ENCODE results near the gene UCK2. TPM values are rescaled to one million over a fixed set of nuclear protein-coding genes. Genes with fewer than 3 reads are reported as not detected.

The UCK2 gene
- polyA plus RNA-seq, 5 donors, result 18.6 to 22.8 (median 19.4) TPM

DNA sequence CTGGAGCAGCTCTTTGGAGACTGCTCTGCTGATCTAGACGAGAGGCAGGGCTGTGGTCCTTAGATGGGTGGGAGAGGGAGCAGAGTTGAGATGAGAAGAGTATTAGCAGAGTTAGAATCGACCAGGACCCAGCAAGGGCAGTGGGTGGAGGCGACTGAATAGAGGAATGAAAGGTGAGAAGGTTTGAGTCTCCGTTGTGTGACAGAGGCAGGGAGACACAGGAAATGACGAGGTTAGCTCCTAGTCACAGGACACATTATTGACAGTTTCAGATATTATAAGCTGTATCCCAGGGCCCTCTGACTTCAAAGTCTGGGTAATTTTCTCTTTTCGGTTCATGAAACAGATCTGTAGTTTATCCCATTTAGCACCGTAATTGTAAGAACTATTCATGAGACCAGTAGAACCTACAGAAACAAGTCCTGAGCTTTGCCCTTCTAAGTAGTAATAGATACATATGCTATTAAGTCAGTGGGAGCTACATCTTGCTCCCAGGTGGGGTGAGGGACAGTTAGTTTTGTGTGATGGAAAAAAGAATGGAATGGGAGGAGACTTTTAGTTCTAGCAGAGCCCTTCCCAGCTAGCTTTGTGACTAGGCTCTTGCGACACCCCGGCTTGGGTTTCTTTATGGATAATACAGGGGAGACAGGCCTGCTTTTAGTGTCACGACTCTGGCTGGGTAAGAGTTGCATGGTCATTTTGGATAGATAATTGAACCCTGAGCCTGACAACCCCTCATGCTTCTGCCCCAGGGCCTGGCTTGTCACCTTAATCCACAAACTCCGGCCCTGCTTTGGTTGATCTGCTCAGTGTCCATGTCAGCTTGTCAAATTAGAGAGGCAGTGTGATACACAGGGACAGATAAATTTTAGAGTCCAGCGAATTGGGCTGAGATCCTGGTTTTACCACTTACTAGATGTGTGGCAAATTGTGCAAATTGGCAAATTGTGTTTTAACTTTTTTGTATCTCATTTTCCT is 70.2 kb downstream of the UCK2 start:
- no peak for DNase-seq

DNA sequence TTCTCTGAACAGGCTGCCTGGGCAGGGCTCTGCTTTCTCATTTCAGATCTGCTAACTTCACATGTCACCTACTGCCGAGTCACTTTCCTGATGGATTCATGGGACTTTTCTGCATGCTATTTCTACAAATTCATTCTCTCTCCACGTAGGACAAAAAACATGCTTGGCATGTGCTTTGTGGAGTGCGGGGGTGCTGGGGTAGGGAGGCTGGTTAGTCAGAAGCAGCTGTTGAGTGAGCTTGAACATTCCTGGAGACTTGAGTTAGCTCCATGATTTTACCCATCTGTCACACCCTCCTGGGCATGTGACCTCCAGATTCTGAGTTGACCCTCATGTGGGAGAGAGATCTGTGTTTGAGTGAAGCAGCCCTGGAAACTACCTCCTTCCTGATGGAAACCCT is 71.4 kb downstream of the UCK2 start:
- no peak for DNase-seq

DNA sequence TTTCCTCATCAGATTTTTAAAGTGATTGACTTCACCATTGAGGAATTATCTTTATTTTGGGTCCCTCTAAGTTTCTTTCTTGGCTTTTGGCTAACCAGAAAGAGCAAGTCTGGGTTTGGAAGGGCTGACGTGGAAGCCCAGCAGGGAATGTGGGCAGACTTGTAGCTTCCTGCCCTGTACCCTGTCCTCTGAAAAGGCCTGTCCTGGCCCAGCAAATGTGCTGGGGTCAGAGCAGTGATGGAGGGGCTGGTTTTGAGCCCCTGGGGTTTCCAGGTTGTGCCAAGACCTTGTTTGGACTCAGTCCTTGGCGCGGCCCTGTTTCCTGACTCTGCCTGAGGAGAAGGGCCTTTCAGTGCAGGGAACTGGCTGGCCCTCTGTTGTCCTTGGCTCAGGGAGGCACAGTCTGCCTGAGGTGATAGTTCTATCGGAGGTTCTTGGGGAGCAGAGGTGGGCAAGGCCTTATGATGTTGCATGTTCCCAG is 72.1 kb downstream of the UCK2 start:
- no peak for DNase-seq

DNA sequence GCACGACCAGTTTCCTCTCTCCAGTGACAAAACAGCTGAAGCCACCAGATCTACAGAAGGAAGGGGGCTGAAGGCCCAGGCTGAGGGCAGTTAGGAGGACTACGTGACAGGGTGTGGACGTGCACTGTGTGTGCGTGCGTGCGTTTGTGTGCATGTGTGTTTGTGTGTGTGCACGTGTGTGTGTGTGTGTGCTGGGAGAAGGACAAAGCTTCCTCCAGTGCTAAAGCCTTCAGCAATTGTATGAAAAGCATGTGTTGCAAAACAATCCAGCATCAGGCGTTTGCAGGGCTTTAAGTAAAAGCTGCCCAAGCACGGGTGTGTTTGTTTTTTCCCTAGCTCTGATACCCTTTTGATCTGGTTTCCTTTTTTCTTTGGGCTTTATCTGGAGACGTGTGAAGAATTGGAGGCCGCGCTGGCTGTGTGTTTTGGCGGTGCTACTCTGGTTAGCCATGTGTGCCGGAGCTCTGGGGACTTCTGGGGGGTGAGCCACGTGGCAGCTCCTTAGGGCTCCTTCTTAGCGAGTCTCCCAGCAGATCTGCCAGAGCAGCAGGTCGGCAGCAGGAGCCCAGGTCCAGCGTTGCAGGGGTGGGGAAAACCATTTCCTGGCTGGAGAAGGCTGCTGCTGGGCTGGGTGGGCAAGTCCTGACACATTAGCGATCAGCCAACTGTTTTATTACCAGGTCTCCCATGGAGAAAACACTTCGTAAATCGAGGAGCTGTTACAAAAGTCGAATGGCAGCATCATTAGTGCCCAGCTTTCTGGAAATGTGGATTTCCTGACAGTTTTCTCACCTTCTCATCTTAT is 73.4 kb downstream of the UCK2 start:
- no peak for DNase-seq

DNA sequence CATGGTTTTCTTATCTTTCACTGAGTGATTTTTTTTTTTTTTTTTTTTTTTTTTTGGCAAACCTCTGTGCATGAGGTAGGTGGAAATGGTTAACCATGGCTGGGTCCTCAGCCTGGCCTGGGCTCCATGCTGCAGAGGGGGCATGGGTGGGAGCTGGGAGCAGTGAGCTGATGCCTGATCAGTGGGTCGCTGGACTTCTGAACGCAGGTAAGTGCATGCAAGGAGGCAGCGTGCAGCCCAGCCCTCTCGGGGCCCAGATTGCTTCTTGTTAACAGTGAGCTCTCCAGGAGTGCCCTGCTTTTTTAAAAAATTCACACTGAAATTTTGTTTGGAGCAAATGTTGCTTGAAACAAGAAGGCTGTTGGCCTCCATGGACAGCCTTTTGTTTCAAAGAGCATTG is 75.2 kb downstream of the UCK2 start:
- DNase-seq, result no peak

DNA sequence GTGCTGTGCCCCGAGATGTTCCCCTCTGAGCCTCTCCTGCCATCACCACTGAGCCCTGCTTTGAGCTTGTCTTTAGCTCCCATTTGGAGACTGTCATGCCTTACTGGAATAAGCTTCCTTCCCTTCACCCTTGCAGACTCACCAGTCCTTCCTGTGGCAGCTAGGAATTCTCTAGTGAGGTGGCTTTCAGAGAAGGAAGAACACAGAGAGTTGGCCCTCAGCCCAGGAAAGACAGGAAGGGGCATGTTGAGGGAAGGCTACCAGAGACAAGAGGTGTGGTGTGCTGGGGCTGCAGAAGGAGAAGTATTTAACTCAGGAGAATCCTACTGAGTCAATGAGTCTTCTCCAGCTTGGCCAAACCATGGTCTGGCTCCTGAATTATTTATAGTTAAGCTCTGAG is 76.3 kb downstream of the UCK2 start:
- DNase-seq, result no peak

DNA sequence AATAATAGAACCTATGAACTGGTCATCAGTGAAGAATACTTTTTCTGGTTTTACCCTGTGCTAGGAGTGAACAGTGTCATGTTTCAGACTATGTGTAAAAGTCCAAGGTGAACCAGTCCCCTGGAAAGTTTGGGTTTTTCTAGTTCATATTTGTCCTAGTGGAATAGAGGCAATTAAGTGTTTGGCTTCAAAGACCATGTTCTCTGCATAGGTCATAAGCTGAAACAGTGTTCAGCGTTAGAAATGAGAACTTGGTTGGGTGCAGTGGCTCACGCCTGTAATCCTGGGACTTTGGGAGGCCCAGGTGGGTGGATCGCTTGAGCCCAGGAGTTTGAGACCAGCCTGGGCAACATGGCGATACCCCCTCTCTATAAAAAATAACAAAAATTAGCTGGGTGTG is 77.5 kb downstream of the UCK2 start:
- DNase-seq, result no peak

DNA sequence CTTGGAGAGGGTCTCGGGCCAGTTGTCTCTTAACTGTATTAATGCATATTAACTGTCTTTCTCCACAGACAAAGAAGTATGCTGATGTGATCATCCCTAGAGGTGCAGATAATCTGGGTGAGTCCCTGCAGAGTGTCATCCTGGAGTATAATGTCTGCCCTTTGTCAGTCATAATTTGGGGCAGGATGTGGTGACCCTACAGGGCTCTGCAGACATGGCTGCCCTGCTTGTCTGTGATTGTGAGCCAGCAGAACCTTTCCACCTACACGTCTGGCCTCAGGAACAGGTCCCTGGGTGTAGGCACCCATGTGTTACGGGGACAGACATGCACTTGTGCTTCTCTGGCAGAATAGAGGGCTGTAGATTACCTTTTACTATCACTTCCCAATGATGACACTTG is 78.4 kb downstream of the UCK2 start:
- DNase-seq, result no peak

DNA sequence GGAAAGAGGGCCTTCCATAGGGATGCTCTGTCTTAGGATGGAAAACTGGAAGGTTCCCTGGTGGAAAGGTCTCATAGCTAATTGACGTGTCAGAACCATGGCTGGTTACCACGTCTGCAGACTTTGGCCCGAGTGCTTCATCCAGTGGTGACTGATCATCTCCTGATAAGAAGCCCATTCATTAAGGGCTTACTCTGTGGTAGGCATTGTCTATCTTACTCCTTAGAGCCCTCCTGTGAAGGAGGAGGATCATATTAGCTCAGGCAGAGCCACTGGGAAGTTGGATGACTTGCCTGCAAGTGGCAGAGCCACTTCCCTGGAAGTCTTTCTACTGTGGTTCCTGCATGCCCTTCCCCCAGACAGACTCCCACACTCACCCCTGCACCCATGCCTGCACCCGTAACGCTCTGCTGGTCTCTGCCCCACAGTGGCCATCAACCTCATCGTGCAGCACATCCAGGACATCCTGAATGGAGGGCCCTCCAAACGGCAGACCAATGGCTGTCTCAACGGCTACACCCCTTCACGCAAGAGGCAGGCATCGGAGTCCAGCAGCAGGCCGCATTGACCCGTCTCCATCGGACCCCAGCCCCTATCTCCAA is 79.9 kb downstream of the UCK2 start:
- DNase-seq, result no peak

DNA sequence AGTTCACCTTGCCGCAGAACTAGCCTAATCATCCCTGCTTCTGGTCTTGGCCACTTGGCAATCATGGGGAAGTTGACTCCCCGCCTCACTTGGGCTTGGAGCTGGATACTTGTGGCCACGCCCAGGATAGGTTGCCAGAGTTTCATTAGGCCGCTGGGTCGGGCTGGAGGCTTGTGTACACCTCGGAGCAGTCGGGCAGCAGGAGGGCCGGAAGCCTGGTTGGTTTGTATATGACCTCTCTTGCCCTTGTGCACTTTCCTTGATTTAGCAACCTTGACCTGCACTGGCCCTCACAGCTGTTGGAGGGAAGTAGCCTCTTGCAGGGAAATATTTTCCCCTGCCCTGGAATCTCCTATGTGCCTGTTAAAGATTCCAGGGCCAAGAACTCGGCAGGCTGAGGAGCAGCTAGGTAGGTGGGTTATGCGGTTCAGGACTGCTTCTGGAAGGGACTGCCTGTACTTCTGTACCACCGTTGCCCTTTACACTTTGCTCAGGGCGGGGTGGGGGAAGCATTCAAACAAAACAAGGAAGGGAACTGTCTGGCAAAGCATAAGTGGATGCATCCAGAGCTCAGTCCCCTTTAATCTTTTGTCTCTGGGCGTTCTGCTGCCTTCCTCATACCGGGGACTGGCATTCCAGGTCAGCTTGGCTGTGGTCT is 83.5 kb downstream of the UCK2 start:
- DNase-seq, result no peak

DNA sequence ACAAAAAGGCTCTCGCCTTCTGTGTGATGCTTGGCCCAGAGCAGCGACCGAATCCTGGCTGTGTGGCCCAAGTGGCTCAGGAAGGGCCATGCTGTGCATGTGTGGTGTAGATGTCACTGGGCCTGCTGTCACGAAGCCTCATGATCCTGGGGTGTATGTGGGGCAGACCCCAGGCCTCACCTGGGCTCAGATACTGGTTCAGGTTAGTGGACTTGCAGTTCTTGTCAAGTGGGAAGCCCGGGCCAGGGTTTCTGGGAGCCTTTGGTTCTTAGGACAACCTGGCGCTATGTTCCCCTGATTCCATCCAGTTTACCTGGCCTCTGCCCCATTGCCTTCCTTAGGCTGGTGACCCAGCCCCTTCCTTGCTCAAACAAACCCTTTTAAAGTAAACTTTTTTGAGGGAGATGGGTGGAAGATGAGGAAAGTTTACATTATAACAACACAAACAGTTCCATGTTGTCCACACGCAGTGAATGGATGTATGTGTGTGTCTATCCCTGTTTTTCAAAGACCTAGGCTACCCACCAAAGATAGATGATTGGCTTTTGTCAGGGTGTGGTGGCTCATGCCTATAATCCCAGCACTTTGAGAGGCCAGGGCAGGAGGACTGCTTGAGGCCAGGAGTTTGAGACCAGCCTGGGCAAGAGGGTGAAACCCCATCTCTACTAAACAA is 84.3 kb downstream of the UCK2 start:
- DNase-seq, result no peak

DNA sequence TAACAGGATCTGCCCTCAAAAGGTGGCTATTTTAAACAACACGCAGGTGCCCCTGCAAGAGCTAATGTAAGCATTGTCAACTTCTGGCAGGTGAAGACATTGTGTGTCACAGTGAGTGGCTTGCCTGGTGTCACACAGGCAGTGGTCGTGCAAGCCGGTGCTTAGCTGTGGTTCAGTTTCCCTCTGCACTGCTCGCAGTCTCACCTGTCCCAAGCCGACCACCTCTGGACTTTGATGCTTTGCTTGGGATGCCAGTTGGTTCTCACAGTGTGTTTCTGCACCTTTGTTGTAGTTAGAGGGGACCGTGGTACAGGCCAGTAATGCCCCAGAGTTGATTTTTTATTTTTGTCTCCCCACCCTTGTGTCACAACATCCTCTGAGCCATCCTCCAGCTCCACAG is 85.2 kb downstream of the UCK2 start:
- DNase-seq, result no peak

DNA sequence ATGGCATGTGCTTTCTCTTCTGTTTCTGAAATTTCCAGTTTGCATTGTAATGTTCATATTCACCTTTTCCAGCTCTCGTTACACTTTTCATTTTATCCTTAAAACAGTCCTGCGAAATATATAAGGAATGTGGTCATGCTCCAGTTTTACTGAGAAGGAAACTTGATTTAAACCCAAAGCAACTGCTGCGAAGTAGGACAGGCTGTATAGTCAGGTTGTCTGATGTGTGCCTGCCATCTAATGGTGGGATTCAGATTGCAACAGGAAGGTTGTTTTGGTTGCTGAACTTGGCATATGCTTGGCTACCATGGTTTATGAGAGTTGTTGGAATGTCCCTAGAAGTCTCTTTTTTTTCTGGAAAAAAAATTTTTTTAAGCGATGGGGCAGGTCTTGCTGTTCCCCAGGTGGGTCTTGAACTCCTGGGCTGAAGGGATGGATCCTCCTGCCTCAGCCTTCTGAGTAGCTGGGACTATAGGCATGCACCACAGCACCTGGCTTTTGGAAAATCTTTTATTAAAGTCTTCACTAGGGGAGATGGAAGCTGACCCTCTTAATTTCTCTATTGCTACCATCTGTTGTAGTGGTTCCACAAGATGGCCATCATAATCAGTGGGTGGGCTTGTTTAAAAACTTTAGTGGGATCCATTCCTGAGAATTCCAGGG is 86.9 kb downstream of the UCK2 start:
- DNase-seq, result peak; percentile 58 to 76

DNA sequence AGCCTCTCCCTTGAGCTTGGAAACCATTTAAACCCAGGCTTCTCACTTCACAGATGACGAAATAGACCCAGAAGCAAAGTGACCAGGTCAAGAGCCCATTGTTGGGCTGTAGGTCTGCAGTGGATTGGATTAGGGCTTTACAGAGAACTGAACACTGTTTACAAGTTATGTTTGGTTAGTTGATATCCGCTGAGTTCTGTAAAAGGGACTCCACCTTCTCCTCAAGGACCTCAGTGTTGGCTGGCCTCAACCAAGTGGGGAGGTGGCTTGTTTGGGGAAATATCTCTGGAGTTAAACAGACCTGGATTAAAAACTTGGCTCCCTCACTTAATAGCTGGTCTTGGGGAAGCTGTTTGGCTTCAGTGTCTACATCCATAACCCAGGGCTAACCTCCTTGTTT is 88.1 kb downstream of the UCK2 start:
- no peak for DNase-seq

DNA sequence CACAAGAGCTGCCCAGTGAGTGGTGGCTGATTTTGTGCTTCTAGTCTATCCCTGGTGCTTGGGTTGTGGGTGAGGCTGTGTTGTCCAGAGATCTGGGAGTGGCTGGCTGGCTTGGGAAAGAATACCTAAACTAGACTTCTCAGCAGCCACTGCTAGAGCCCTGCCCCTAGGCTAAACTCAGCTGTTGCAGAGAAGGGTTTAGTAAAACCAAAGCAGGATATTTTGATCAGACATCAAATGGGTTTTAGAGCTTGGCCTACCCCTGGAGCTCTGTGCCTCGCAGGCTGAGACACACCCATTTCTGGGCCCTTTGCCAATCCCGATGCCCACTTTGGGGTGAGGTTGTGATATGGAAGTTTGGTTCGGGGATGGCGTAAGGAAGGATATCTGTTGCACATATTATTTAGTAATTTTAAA is 88.5 kb downstream of the UCK2 start:
- no peak for DNase-seq

DNA sequence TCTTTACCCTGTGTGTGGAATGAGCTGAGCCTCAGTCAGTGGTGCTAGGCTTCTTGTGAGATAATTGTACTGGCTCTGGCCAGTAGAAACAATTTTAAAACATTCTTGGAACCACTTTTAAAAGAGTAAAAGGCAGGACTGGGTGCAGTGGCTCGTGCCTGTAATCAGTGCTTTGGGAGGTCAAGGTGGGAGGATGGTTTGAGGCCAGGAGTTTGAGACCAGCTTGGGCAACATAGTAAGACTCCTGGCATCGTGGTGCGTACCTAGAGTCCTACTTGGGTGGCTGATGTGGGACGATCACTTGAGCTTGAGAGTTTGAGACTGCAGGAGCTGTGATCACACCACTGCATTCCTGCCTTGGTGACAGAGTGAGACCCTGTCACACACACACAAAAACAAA is 89.8 kb downstream of the UCK2 start:
- DNase-seq, result no peak

DNA sequence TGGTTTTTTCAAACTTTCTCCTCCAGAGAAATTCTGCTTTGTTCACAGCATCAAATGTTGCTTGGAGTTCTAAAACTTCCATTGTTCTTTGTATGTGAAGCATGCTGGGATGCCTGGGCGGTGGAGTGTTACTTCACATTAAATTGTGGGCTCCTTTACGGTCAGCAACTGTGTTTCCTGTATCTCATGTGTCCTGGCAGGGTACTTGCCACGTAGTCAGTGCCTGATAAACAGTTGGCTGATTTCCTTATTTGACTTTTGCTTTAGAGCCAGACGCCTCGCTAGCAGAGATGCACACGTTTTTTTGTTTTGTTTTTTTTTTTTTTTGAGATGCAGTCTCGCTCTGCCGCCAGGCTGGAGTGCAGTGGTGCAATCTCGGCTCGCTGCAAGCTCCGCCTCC is 96.7 kb downstream of the UCK2 start:
- DNase-seq, result no peak

DNA sequence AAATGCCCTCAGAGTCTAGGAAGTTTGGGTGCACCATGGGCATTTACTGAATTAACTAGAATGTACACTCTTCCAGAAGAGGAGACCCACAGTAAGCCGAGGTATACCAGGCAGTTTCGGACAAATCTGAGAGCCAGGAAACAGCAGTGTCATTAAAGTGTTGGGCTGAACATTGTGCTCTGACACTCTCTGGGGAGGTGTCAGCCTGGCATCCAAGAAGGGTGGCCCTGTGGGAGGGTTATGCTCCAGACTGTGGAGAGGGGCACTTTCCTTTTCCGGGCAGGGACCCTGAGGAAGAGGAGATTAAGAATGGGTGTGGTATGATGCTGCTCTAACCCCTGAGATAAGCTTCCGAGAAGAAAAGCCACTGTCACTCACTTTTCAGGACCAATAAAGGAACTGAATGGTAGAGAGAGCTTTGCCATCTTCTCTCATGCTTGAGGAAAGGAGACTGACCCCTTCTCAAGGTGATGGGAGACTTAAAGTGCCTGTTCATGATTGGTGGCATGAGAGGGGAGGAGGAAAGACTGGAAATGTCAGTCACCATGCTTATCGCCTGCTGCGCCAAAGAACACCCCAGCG is 98.2 kb downstream of the UCK2 start:
- DNase-seq, result no peak

DNA sequence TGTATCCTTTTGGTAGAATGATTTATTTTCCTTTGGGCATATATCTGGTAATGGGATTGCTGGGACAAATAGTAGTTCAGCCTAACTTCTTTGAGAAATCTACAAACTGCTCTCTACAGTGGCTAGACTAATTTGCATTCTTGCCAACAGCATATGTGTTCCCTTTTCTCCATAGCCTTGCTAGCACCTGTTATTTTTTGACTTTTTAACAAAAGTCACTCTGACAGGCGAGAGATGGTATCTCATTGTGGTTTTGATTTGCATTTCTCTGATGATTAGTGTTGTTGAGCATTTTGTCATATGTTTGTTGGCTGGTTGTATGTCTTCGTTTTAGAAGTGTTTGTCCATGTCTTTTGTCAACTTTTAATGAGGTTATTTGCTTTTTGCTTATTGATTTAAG is 99.8 kb downstream of the UCK2 start:
- no peak for DNase-seq

DNA sequence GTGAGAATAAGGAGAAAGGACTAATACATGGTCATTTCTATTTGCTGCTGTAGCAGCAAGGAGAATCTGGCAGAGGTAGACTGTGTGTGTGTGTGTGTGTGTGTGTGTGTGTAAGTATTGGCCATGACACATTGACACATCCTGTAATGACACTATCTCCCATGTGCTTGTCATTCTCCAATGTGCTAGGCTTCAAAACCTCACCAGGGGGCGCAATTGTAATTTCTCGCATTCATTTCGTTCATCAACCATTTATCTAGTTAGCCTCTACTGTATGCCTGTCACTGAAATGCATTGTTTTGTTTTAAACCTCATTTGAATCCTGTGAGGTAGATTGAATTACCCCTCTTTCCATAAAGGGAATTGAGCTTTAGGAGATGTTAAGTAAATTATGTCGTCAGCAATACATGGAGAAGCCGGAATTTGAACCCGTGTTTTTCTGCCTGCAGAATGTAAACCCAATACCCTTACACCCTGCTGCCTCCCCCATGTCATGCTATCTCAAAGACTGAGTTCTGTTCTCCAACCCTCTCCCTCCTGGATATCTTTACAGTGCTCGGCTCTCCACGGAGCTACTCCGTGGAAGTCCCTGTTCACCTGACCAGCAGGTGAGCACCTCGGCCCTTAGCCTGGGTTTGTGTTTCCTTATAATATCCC is 100.8 kb downstream of the UCK2 start:
- no peak for DNase-seq
